ENCODE results near the gene KCNQ1. TPM values are rescaled to one million over a fixed set of nuclear protein-coding genes. Genes with fewer than 3 reads are reported as not detected.

KCNQ1 gene
- total RNA-seq, 2 experiments from 2014 or later: 8.7 to 9.5 TPM

- Mint-ChIP-seq H3K4me3 (no peak overlapping the region), H3K9me3 (no peaks in the 10 kb centered on the region), H3K27ac (no peak overlapping the region), H3K4me1 (ENCODE audit: low read depth) (peaks cover 8% of the 10 kb centered on the region), H3K27me3 (no peaks in the 10 kb centered on the region), H3K36me3 (ENCODE audit: low read depth) (no peaks in the 10 kb centered on the region)
- POLR2A ChIA-PET: no interaction called here
- intact Hi-C loops (cut with micrococcal nuclease): no loop called here
- CTCF ChIA-PET: interaction anchor here (1.3 kb wide), 1 partner anchor 247 kb away, joined by 4 read pairs; no protein-coding TSS in a partner anchor
- DNase-seq (no peak), ATAC-seq (no peak)
- no peak for TF ChIP-seq CTCF (IDR thresholded peaks at IDR 0.05)
Observed at GRCh38 chr11:2779499-2779980, 334.7 kb downstream of the KCNQ1 start.

GRCh38 chr11:2779981-2780849, 335.4 kb downstream of the KCNQ1 start:
- ChIA-PET POLR2A (no interaction called here), CTCF (interaction anchor here (1.1 kb wide), 1 partner anchor 338 kb away, joined by 3 read pairs; no protein-coding TSS in a partner anchor)
- no peak for DNase-seq
- TF ChIP-seq CTCF (IDR thresholded peaks at IDR 0.05): no peak
- Mint-ChIP-seq H3K27ac (no peak overlapping the region), H3K36me3 (ENCODE audit: low read depth) (no peaks in the 10 kb centered on the region), H3K4me3 (no peak overlapping the region), H3K27me3 (no peaks in the 10 kb centered on the region), H3K4me1 (ENCODE audit: low read depth) (peaks cover 2% of the 10 kb centered on the region), H3K9me3 (no peaks in the 10 kb centered on the region)
- ATAC-seq: no peak
- intact Hi-C loops (cut with micrococcal nuclease): no loop called here

- H3K36me3 Mint-ChIP-seq (ENCODE audit: low read depth): no peaks in the 10 kb centered on the region
- intact Hi-C loops (cut with micrococcal nuclease): no loop called here
- POLR2A ChIA-PET: interaction anchor here (0.9 kb wide), 1 partner anchor 12 kb away, joined by 3 read pairs; no protein-coding TSS in a partner anchor
Observed at GRCh38 chr11:2780850-2781407, 336.1 kb downstream of the KCNQ1 start.

GRCh38 chr11:2781408-2782274, 336.8 kb downstream of the KCNQ1 start:
- intact Hi-C loops (cut with micrococcal nuclease): no loop called here
- ATAC-seq: no peak
- Mint-ChIP-seq H3K36me3 (ENCODE audit: low read depth) (no peaks in the 10 kb centered on the region), H3K4me3 (no peak overlapping the region), H3K27me3 (no peaks in the 10 kb centered on the region), H3K4me1 (ENCODE audit: low read depth) (peaks cover 2% of the 10 kb centered on the region), H3K27ac (no peak overlapping the region), H3K9me3 (no peaks in the 10 kb centered on the region)
- DNase-seq: no peak
- no peak for TF ChIP-seq CTCF (IDR thresholded peaks at IDR 0.05)
- CTCF ChIA-PET: interaction anchor here (1.1 kb wide), 1 partner anchor 340 kb away, joined by 3 read pairs; no protein-coding TSS in a partner anchor
- POLR2A ChIA-PET: interaction anchor here (0.9 kb wide), 1 partner anchor 11 kb away, joined by 3 read pairs; no protein-coding TSS in a partner anchor

More at GRCh38 chr11:2780850-2781407, 336.1 kb downstream of the KCNQ1 start:
- ATAC-seq: no peak
- DNase-seq: no peak
- H3K27me3 Mint-ChIP-seq: no peaks in the 10 kb centered on the region
- H3K27ac Mint-ChIP-seq: no peak overlapping the region
- no peaks in the 10 kb centered on the region for H3K9me3 Mint-ChIP-seq
- H3K4me1 Mint-ChIP-seq (ENCODE audit: low read depth): peaks cover 2% of the 10 kb centered on the region
- no peak overlapping the region for H3K4me3 Mint-ChIP-seq
- CTCF ChIA-PET: interaction anchor here (1.1 kb wide), 1 partner anchor 339 kb away, joined by 3 read pairs; no protein-coding TSS in a partner anchor
- no peak for TF ChIP-seq CTCF (IDR thresholded peaks at IDR 0.05)

Data from activated CD8-positive, alpha-beta T cell treated with anti-CD3 and anti-CD28 coated beads for 36 hours (primary cell).